GM18873 (cell line): ENCODE measurements around the gene WBP4.
A peak's percentile ranks its signal among the peaks of the same experiment; 100 is the strongest.
"Not testable (repeated sequence)": the region's sequence is repeated elsewhere in the genome, so short reads cannot be mapped to it uniquely, and the experiment has no call there.

Experiments used
- ATAC-seq: cut with Tn5 transposase; IDR thresholded peaks from one replicate; pipeline ENCODE4 v1.9.1; 2021; ENCODE audit warnings: mild to moderate bottlenecking, moderate library complexity, moderate number of reproducible peaks; ENCODE audit not compliant: unreplicated experiment, low FRiP score

Gene WBP4

DNA sequence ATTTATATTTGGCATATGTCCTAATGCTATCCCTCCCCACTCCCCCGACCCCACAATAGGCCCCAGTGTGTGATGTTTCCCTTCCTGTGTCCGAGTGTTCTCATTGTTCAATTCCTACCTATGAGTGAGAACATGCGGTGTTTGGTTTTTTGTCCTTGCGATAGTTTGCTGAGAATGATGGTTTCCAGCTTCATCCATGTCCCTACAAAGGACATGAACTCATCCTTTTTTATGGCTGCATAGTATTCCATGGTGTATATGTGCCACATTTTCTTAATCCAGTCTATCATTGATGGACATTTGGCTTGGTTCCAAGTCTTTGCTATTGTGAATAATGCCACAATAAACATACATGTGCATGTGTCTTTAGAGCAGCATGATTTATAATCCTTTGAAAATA lies 18.9 kb upstream of the WBP4 start:
- not testable (repeated sequence) for ATAC-seq

DNA sequence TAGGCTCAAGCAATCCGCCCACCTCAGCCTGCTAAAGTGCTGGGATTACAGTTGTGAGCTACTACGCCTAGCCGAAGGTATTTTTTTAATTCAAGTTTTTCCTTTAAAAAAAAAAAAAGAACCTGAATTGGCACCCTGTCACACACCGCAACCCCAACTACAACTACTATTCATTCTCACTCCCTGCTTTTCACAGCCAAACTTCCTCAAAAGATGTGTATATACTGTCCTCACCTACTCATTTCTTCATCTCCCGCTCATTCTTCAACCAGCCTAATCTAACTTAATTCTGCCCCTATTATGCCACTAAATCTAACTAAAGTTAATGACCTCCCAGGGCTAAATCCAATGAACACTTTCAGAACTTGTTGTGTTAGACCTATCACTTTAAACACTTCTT lies 12.7 kb upstream of the WBP4 start:
- ATAC-seq, result no peak

DNA sequence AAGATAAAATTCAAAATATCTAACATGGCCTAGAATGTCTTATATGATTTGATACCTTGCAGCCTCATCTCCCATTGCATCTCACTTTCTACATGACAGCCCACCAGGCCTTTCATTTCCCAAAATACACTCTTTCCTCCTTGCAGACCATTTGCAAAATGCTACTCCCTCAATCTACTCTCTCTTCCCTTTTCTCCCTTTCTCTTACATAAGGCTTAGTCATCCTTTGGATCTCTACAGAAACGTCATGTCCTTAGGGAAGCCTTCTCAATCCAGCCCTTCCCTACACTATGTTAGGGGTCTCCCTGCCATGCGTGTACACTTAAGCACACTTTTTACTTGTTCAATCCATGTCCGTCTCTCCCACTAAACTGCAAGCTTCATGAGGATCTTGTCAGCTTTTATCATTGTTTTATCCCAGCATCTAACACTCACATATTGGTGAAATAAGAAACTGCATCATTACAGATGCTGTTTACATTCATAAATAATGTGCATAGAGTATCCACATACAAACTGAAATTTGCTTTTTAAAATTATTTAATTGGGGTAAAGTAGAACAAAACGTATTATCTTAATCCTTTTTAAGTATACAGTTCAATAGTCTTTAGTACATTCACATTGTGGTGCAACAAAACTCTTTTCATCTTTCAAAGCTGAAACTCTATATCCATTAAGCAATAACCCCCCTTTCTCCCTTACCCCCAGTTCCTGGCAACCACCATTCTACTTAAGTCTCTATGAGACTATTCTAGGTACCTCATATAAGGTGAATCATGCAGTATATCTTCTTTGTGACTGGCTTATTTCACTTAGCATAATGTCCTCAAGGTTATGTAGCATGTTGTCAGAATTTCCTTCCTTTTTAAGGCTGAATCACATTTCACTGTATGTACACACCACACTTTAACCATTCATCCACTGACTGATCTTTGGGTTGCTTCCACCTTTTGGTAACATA lies 11.5 kb upstream of the WBP4 start:
- no peak for ATAC-seq

DNA sequence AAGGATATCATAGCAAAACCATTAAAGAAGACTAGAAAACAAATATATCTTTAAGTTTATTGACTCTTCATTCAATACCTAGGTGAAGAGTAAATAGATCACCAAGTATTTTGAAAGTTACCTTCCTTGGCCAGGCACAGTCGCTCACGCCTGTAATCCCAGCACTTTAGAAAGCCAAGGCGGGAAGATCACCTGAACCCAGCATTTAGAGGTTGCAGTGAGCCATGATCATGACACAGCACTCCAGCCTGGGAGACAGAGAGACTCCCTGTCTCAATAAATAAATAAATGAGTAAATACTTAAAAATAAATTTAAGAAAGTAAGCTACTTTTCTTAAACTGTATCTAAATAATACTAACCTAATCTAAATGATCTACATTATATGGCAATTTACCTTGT lies 8.9 kb upstream of the WBP4 start:
- ATAC-seq, result no peak

DNA sequence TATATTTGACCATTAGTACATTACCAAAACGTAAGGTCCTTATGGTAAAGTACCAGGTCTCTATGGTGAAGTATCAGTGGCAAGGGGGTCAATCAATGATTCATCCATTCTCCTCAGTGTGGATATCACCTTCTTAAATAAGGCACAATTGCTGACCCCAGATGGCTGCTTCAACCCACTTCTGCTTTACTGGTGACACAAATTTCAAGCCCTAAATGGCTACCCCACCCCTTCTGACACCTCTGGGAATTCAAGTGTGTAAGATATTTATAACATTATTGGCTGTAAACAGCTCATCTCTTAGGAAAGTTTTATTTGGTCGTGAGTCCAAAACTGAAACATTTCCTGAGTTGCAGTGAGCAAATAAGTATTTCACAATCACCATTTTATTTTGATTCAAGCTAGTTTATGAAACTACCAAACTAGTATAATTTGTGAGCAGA lies 7.9 kb upstream of the WBP4 start:
- ATAC-seq, result no peak

DNA sequence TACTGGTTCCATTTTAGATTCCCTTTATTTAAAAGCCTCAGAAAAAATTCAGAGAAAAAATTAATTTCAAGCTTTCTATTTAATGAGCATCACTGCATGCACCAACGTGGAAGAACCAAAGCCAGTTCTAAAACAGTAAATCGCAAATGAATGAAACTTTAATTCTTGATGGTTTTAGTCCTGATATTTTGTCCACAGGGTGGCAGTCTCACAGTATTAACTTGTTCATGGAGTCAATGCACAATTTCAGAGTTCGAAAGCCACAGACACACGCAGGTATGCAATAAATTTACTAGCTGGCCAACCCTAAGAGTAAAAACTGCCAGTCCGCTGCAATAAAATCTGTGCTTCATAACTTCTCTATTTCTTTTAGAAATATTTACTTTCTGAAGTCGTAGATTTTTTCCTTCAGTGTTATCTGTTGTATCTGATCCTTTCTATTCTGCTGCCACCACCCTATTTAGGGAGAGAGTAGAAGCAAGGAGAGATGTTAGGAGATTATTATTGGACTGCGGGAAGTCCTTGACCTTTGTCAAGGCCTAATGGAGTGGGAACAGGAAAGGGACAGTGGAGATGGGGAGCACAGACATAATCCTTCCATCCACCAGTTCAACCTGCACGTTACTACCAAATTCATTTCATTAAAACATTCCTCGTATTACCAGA lies 7.0 kb upstream of the WBP4 start:
- ATAC-seq, result no peak

DNA sequence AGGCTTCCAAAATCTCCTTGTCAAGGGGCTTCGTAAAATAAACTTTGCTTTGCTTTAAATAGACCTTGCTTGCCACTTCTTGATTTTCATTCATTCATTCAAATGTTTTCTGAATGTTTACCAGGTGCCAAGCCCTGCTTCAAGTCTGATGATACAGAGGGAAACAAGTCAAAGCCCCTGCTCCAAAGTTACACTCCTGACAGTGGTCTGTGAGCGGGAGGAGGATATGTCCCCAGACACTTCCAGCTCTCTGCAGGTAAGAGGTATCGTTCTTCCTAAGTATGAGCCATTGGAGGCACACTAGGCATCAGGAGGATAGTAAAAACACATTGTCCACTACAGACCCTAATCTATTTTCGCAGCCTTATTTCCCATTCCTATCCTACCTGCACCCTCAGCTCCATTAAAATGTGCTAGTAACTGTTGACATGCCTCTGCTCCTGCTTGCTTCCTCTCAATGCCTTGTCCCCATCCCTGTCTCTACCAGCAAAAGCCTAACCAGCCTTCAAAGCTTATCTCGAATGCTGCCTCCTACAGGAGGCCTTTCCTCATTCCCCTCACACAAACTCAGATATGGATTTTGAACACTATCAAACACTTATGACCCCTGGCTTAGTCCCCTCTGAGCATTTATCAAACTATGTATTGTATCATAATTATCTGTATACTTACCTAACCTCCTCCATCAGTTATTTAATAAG lies 6.2 kb upstream of the WBP4 start:
- no peak for ATAC-seq

DNA sequence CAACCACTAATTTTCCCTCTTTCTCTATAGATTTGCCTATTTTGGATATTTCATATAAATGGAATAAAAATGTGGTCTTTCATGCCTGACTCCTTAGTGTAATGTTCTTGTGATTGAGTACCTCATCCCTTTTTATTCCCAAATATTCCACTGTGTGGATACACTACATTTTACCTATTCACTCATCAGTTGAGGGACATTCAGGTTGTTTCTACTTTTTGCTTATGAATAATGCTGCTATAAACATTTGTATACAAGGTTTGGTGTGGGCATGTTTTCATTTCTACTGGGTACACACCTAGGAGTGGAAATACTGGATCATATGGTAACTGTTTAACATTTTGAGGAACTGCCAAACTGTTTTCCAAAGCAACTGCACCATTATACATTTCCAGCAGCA lies 5.1 kb upstream of the WBP4 start:
- no peak for ATAC-seq

DNA sequence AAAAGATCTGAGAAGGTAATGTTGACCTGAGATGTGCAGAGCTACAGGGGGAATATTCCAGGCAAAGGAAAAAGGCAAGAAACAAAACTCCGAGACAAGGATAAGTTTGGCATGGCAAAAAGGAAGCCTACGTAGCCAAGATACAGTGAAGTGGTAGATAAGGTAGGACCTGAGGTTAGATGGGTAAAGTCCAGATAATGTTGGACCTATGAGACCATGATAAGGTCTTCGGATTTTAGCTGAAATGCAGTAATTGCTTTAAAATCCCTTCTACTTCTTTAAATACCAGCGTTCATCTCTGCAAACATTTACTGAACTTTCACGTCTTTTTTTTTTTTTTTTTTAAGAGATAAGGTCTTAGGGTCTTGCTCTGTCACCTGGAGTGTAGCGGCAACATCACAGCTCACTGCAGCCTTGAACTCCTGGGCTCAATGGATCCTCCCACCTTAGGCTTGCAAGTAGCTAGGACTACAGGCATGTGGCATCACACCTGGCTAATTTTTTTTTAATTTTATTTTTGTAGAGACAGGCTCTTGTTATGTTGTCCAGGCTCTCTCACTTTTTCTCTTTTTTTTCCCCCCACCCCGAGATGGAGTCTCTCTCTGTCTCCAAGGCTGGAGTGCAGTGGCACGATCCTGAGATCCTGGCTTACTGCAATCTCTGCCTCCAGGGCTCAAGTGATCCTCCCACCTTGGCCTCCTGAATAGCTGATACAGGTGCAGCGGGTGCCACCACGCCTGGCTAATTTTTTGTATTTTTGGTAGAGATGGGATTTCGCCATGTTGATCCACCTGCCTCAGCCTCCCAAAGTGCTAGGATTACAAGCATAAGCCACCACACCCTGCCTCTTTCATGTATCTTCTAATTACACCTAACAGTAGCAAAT lies 4.2 kb upstream of the WBP4 start:
- no peak for ATAC-seq

DNA sequence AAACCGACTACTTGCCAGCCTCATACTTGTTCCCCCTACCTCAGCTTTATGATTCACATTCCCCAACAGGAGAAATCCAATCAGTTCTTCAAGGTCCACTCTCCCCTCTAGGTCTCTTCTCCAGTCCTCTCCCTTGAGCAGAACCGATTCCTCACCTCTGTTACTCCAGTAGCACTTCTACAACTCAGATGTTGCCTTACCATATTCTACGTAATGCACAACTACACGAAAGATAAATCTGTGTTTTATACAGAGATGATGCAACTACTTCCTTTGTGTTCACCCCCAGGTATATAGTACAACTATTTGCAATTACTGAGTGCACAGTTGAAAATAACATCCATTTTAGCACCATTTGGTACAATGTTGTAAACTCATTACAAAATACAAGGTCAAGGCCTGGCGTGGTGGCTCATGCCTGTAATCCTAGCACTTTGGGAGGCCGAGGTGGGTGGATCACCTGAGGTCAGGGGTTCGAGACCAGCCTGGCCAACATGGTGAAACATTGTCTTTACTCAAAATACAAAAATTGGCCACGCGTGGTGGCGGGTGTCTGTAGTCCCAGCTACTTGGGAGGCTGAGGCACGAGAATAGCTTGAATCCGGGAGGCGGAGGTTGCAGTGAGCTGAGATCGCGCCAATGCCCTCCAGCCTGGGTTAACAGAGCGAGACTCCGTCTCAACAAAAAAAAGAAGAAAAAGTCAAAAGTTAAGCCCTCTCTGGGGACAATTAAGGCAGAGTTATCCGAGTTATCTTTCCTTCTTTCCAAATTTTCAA lies 2.8 kb upstream of the WBP4 start:
- ATAC-seq, result no peak

DNA sequence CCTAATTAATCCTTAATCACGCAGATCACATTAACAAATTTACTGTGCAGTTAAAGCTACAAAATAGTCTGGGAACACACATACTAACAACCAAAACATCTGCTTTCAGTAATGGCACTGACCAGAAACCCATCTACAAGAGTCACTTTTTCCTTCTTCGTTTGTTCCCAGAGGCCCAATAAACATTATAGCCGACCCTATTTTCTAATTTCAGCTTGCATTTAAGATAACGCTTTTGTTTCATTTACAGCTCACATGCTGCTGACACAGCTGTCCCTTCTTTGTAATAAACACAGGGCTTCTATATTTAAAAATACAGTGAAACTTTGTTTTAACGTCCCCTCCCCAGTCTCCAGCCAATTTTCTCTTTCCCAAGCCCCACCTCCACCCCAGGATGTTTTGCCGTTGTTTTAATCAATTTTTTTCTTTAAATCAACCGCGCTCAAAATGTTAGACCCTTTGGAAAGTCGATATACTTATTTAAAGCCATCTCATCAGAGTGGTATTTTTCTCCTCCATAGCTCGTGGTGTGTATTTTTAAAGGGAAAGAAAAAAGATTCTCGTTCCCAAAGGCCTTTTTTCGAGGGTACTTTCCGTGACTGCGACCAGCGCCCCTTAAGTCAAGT lies 1.7 kb upstream of the WBP4 start:
- ATAC-seq, result no peak

DNA sequence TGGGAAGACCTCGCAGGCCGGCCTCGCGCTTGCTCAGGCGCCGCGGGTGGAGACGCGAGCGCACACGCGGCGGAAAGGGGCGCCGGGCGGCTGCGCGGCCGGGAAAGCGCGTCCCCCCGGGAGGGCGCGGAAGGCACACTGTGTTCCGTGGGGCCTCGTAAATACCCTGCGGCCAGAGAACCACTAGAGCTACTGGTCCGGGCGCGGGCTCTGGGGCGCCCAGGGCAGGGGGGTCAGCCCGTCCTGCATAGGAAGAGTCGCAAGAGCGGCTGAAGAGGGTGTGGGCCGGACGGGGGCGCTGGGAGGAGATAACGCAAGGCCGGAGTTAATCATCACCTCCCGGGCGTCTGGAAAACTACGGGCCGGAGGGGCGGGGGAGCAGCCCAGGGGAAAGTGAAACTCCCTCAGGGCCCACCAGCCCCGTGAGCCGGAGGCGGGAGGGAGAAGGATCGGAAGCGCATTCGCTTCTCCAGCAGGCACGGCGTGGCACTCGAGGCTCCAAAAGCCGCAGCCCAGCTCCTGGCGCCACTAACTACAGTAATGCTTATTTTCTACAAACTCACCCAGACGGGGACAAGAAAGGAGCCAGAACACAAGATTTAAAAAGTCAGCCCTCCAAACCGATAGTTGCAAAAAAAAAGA lies 1.1 kb upstream of the WBP4 start:
- ATAC-seq, result peak; percentile 38

DNA sequence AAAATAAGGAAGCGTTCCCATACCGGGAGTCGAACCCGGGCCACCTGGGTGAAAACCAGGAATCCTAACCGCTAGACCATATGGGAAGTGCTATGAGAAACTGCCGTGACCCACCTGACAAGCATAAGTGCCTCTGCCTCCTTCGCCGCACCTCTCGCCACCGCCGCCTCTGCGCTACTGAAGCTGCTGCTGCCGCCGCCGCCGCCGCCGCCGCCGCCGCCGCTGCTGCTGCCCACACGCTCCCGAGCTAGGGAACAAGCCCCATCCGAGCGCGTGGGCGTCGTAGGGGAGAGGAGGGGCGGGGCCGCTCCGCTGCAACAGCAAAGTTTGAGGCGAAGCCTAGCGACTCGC lies 610 bp upstream of the WBP4 start:
- ATAC-seq, result peak; percentile 23

DNA sequence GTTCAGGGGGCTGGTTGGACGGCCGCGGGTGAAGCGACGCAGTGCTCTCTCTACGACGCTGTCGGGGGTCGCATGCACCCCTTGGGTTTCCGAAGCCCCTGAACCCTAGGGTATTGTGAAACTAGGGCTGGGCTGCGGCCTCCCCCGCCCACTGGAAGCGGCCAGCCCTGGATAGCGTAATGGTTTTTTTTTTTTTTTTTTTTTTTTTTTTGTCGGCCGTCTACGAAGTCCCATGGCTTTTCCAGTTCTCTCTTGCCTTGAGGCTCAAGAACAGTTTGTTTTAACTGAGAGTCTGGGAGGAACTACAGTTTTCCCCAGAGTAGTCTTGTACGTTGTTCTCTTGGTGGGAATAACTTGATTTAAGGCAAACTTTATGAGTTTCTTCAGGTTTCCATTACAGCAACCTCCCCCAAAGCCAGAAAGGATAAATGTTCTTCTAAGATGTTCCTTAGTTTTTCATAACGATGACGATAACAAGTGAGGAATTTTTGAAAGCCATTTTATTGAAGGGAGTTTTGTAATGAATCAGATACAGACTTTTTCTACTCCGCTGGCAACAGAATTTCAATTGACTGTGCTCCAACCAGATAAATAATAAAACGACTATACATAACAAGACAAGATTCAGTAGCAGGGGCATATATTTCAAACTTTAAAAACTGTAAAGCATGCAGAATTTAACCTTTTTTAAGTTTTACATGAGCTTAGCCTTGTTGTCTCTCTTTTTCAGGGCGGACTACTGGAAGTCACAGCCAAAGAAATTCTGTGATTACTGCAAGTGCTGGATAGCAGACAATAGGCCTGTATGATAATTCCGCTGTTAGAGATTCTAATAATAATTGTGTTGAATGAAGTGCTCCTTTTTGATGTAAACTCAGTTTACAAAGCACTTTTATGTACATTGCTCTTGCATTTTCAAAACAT lies 867 bp downstream of the WBP4 start:
- ATAC-seq, result peak; percentile 34

DNA sequence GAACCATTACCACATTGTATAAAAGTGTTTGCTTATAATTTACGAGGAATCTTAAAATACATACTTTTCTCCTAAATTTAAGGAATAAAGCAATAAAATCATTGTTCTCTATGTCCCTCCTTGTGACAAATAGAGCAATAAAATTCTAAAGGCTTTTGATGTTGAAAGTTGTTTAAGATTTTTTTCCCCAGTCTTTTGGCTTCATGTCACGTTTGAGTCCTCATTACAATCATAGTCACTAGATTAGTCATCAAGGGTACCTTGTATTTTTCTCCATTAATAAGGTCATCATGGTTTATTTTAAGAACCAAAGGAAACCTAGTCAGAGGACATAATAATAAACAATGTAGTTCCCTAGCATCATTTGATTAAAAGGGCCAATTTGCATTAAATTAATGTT lies 3.2 kb downstream of the WBP4 start:
- ATAC-seq, result no peak

DNA sequence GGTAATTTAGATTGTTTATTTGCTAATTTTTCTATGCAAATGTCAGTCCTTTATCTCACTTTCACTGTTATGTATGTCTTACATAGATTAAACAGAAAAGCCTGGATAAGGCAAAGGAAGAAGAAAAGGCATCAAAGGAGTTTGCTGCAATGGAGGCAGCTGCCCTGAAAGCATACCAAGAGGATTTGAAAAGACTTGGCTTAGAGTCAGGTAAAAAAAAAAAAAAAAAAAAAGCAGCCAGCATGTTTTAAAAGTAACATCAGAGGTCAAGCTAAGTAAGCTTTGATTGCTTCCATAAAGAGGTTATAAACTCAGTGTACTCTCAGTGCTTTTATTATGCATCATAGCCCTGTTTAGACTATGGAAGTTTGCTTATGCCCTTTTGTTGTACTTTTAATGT lies 3.8 kb downstream of the WBP4 start:
- no peak for ATAC-seq

DNA sequence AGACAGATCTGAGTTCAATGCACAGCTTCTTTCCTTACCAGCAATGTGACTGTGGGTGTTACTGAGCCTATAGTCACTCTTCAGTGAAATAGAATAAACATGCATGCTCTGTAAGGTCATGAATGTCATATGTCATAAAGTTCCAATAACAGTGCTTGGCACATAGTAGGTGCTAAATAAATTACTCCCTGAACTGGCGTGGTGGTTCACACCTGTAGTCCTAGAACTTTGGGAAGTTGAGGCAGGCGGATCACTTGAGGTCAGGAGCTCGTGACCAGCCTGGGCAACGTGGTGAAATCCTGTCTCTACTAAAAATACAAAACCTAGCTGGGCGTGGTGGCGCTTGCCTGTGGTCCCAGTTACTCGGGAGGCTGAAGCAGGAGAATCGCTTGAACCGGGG lies 13.2 kb downstream of the WBP4 start:
- ATAC-seq, result no peak

DNA sequence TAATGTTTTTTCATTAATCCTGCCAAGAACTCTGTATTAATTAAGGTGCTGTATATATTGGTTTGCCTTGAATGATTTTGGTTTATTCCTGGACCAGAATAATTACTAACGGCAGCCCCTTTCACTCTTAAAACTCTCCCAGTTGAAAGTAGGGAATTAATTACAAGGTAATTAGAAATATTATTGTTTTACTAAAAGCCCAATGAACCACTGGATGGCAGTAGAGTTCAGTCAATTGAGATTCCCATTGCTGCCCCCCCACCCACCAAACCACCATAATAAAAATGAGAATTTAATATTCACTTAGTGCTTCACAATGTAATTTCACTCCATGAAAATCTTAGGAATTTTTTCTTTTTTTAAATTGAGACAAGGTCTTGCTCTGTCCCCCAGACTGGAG lies 13.7 kb downstream of the WBP4 start:
- no peak for ATAC-seq
